Hepatocyte (in vitro differentiated cells): ENCODE measurements around the gene AP2A1. TPM values are rescaled to one million over a fixed set of nuclear protein-coding genes. Genes with fewer than 3 reads are reported as not detected.

Experiments used
- DNase-seq: peaks from one replicate; pipeline ENCODE4 v3.0.0-alpha.2; 2016; ENCODE audit warnings: low spot score
- H2AFZ ChIP-seq: fragments of 200-600 bp; sonication (generic); 2 replicates; pipeline ENCODE4 v1.6.0; 2016; ENCODE audit warnings: antibody characterized with exemption, mild to moderate bottlenecking
- H3K27ac ChIP-seq: fragments of 200-600 bp; sonication (generic); 2 replicates; pipeline ENCODE4 v1.5.1; 2016; ENCODE audit warnings: mild to moderate bottlenecking
- H3K27me3 ChIP-seq: fragments of 200-600 bp; sonication (generic); 2 replicates; pipeline ENCODE4 v1.6.1; 2016
- H3K36me3 ChIP-seq: fragments of 200-600 bp; sonication (generic); replicated peaks from 2 replicates; pipeline ENCODE4 v1.5.1; 2016; ENCODE audit warnings: low read depth; ENCODE audit not compliant: insufficient read depth
- H3K4me1 ChIP-seq: fragments of 200-600 bp; sonication (generic); 2 replicates; pipeline ENCODE4 v1.5.1; 2016; ENCODE audit warnings: mild to moderate bottlenecking, moderate library complexity; ENCODE audit not compliant: insufficient read depth
- H3K4me2 ChIP-seq: fragments of 200-600 bp; sonication (generic); 2 replicates; pipeline ENCODE4 v1.6.0; 2016
- H3K4me3 ChIP-seq: fragments of 200-600 bp; sonication (generic); 2 replicates; pipeline ENCODE4 v1.5.1; 2016; ENCODE audit warnings: mild to moderate bottlenecking
- H3K79me2 ChIP-seq: fragments of 200-600 bp; sonication (generic); 2 replicates; pipeline ENCODE4 v1.6.0; 2017; ENCODE audit warnings: mild to moderate bottlenecking
- H3K9me2 ChIP-seq: fragments of 200-600 bp; sonication (generic); replicated peaks from 2 replicates; pipeline ENCODE4 v1.6.0; 2017; ENCODE audit warnings: mild to moderate bottlenecking; ENCODE audit not compliant: insufficient read depth
- H3K9me3 ChIP-seq: fragments of 200-600 bp; sonication (generic); 2 replicates; pipeline ENCODE4 v1.5.1; 2016; ENCODE audit warnings: low read depth, mild to moderate bottlenecking
- H4K20me1 ChIP-seq: fragments of 200-600 bp; sonication (generic); 2 replicates; pipeline ENCODE4 v1.6.0; 2016; ENCODE audit warnings: mild to moderate bottlenecking; ENCODE audit not compliant: insufficient read depth, poor library complexity, severe bottlenecking
- CTCF ChIP-seq: fragments of 200-600 bp; sonication (generic); IDR thresholded peaks from 2 replicates; pipeline ENCODE4 v1.5.1; 2016; ENCODE audit warnings: antibody characterized with exemption, mild to moderate bottlenecking; ENCODE audit not compliant: poor library complexity
- EZH2 ChIP-seq: fragments of 200-600 bp; sonication (generic); IDR thresholded peaks from 2 replicates; pipeline ENCODE4 v1.6.1; 2016; ENCODE audit warnings: antibody characterized with exemption, mild to moderate bottlenecking, borderline replicate concordance
- EZH2phosphoT487 ChIP-seq: fragments of 200-600 bp; sonication (generic); IDR thresholded peaks from one replicate; pipeline ENCODE4 v1.6.1; 2018; ENCODE audit warnings: antibody characterized with exemption, mild to moderate bottlenecking, low read depth, moderate library complexity; ENCODE audit not compliant: unreplicated experiment, severe bottlenecking
- WGBS: methylation state at CpG from one replicate; pipeline ENCODE4 v1.1.6; 2016; ENCODE audit warnings: low lambda C conversion rate; ENCODE audit errors: missing lambda C conversion rate; 5-methylcytosine and 5-hydroxymethylcytosine counted together
- polyA plus RNA-seq: library from polyadenylated mRNA; unstranded; fragments of >200 nt; fragmentation: Nextera tagmentation; extraction: Ambion mirVana; gene quantifications from 2 replicates; pipeline ENCODE4 v1.2.1, GENCODE V29; 2016
- total RNA-seq: library from RNA; depleted of rRNA; stranded (reverse); fragments of >200 nt; gene quantifications from 2 replicates; pipeline ENCODE4 v1.2.3, GENCODE V29; 2014

Gene AP2A1
- total and polyA plus RNA-seq, 2 experiments from 2014 or later: 62.1 to 64.8 TPM

GRCh38 chr19:49746206-49746958, 20.4 kb upstream of the AP2A1 start:
- Histone ChIP-seq H3K4me2 (no peak overlapping the region), H3K27me3 (no peaks in the 10 kb centered on the region), H2AFZ (no peak overlapping the region), H3K27ac (no peak overlapping the region), H3K4me3 (no peak overlapping the region), H3K9me3 (no peaks in the 10 kb centered on the region), H3K79me2 (no peaks in the 10 kb centered on the region), H3K9me2 (no peaks in the 10 kb centered on the region), H4K20me1 (no peaks in the 10 kb centered on the region), H3K4me1 (no peaks in the 10 kb centered on the region), H3K36me3 (no peaks in the 10 kb centered on the region)
- TF ChIP-seq EZH2phosphoT487 (no peak), CTCF (no peak), EZH2 (no peak)
- DNase-seq: no peak
- WGBS: 76% methylated on average over 44 of the region's 52 CpGs

GRCh38 chr19:49749055-49749716, 17.6 kb upstream of the AP2A1 start:
- Histone ChIP-seq H3K4me2 (no peak overlapping the region), H3K79me2 (no peaks in the 10 kb centered on the region), H3K27ac (no peak overlapping the region), H4K20me1 (no peaks in the 10 kb centered on the region), H3K27me3 (no peaks in the 10 kb centered on the region), H2AFZ (no peak overlapping the region), H3K4me1 (no peaks in the 10 kb centered on the region), H3K4me3 (no peak overlapping the region), H3K36me3 (no peaks in the 10 kb centered on the region), H3K9me2 (no peaks in the 10 kb centered on the region), H3K9me3 (no peaks in the 10 kb centered on the region)
- TF ChIP-seq CTCF (no peak), EZH2phosphoT487 (no peak), EZH2 (no peak)
- no peak for DNase-seq
- 83% methylated on average over 6 of the region's 6 CpGs for WGBS

GRCh38 chr19:49749771-49750170, 17.0 kb upstream of the AP2A1 start:
- no peak overlapping the region for H2AFZ ChIP-seq
- H3K9me2 ChIP-seq: no peaks in the 10 kb centered on the region
- no peak overlapping the region for H3K4me2 ChIP-seq
- no peaks in the 10 kb centered on the region for H3K27me3 ChIP-seq
- H3K4me1 ChIP-seq: no peaks in the 10 kb centered on the region
- H3K9me3 ChIP-seq: no peaks in the 10 kb centered on the region
- no peak for DNase-seq
- H3K36me3 ChIP-seq: no peaks in the 10 kb centered on the region
- H4K20me1 ChIP-seq: no peaks in the 10 kb centered on the region
- H3K27ac ChIP-seq: no peak overlapping the region
- 74% methylated on average over 1 of the region's 1 CpG for WGBS
- H3K79me2 ChIP-seq: no peaks in the 10 kb centered on the region
- no peak for TF ChIP-seq EZH2
- TF ChIP-seq EZH2phosphoT487: no peak
- TF ChIP-seq CTCF: no peak
- H3K4me3 ChIP-seq: no peak overlapping the region
